Liver (tissue), 9 donors: ENCODE results near the gene PYGB. TPM values are rescaled to one million over a fixed set of nuclear protein-coding genes. Genes with fewer than 3 reads are reported as not detected.

Experiments used
- DNase-seq: peaks from one replicate; pipeline ENCODE4 v3.0.0-alpha.2; 2017; ENCODE audit warnings: low spot score
- H3K27ac ChIP-seq, 2 donors: one replicate each; pipeline ENCODE4 v1.7.0; 2013; ENCODE audit warnings: inconsistent platforms in 2 of 2, low read length in 2 of 2, control low read depth in 1 of 2, low read depth in 1 of 2, mild to moderate bottlenecking in 1 of 2
- H3K27me3 ChIP-seq, 4 donors: one replicate each; pipeline versions ENCODE4 v1.6.1 to v1.7.0; 2013; ENCODE audit warnings: low read length in 3 of 4, inconsistent platforms in 1 of 4, mild to moderate bottlenecking in 1 of 4, moderate library complexity in 1 of 4; ENCODE audit not compliant: control insufficient read depth in 4 of 4, insufficient read depth in 4 of 4
- H3K36me3 ChIP-seq, 4 donors: one replicate each; pipeline versions ENCODE4 v1.6.1 to v1.7.0; 2013; ENCODE audit warnings: low read length in 3 of 4, mild to moderate bottlenecking in 3 of 4, low read depth in 1 of 4, moderate library complexity in 1 of 4; ENCODE audit not compliant: control insufficient read depth in 4 of 4, insufficient read depth in 3 of 4
- H3K4me1 ChIP-seq, 4 donors: one replicate each; pipeline versions ENCODE4 v1.6.1 to v1.7.0; 2013; ENCODE audit warnings: low read length in 3 of 4, mild to moderate bottlenecking in 3 of 4, moderate library complexity in 1 of 4; ENCODE audit not compliant: control insufficient read depth in 4 of 4, insufficient read depth in 4 of 4
- H3K4me3 ChIP-seq, 3 donors: one replicate each; pipeline versions ENCODE4 v1.6.1 to v1.7.0; 2013; ENCODE audit warnings: low read length in 3 of 3, control low read depth in 1 of 3, low read depth in 1 of 3, mild to moderate bottlenecking in 1 of 3
- H3K9ac ChIP-seq, 2 donors: one replicate each; pipeline ENCODE4 v1.7.0; 2013; ENCODE audit warnings: low read length in 2 of 2, mild to moderate bottlenecking in 2 of 2, moderate library complexity in 2 of 2, control low read depth in 1 of 2, low read depth in 1 of 2
- H3K9me3 ChIP-seq, 4 donors: one replicate each; pipeline versions ENCODE4 v1.6.1 to v1.7.0; 2013; ENCODE audit warnings: low read length in 3 of 4; ENCODE audit not compliant: control insufficient read depth in 4 of 4
- FOXA1 ChIP-seq: IDR thresholded peaks from 2 replicates; pipeline ENCODE4 v1.6.1; 2016; ENCODE audit warnings: antibody characterized with exemption
- FOXA2 ChIP-seq: IDR thresholded peaks from 2 replicates; pipeline ENCODE4 v1.6.1; 2016; ENCODE audit warnings: antibody characterized with exemption
- GABPA ChIP-seq, 2 donors: IDR thresholded peaks in 1 of 2; conservative IDR thresholded peaks in 1 of 2; 2 replicates each; pipeline ENCODE4 v1.6.1; 2016; ENCODE audit warnings: antibody characterized with exemption in 2 of 2, mild to moderate bottlenecking in 1 of 2, moderate library complexity in 1 of 2
- HNF4A ChIP-seq, 2 donors: conservative IDR thresholded peaks; 2 replicates each; pipeline ENCODE4 v1.6.1; 2016; ENCODE audit warnings: antibody characterized with exemption in 2 of 2, mild to moderate bottlenecking in 2 of 2
- HNF4G ChIP-seq: IDR thresholded peaks from 2 replicates; pipeline ENCODE4 v1.6.1; 2016; ENCODE audit warnings: antibody characterized with exemption
- MAX ChIP-seq: IDR thresholded peaks from 2 replicates; pipeline ENCODE4 v1.6.1; 2016; ENCODE audit warnings: antibody characterized with exemption
- NR2F2 ChIP-seq: IDR thresholded peaks from 2 replicates; pipeline ENCODE4 v1.6.1; 2016; ENCODE audit warnings: antibody characterized with exemption
- REST ChIP-seq: IDR thresholded peaks from 2 replicates; pipeline ENCODE4 v1.6.1; 2016; ENCODE audit warnings: antibody characterized with exemption, mild to moderate bottlenecking
- RXRA ChIP-seq, 2 donors: IDR thresholded peaks; 2 replicates each; pipeline ENCODE4 v1.6.1; 2017 to 2018; ENCODE audit warnings: antibody characterized with exemption in 2 of 2, mild to moderate bottlenecking in 1 of 2
- SP1 ChIP-seq: IDR thresholded peaks from 2 replicates; pipeline ENCODE4 v1.6.1; 2018; ENCODE audit warnings: antibody characterized with exemption, mild to moderate bottlenecking
- TAF1 ChIP-seq: conservative IDR thresholded peaks from 2 replicates; pipeline ENCODE4 v1.6.1; 2016; ENCODE audit warnings: antibody characterized with exemption, mild to moderate bottlenecking
- YY1 ChIP-seq: IDR thresholded peaks from 2 replicates; pipeline ENCODE4 v1.6.1; 2016; ENCODE audit warnings: antibody characterized with exemption, mild to moderate bottlenecking
- ZBTB33 ChIP-seq: IDR thresholded peaks from 2 replicates; pipeline ENCODE4 v1.6.1; 2016; ENCODE audit warnings: antibody characterized with exemption
- WGBS: extraction: QIAGEN DNeasy Blood & Tissue Kit; methylation state at CpG from one replicate; pipeline ENCODE4 v1.1.7; 2013; 5-methylcytosine and 5-hydroxymethylcytosine counted together
- polyA plus RNA-seq, 2 donors: library from polyadenylated mRNA; stranded (reverse) in 1 of 2; unstranded in 1 of 2; fragments of 200-250 nt in 1 of 2; fragments of >200 nt in 1 of 2; fragmentation: Nextera tagmentation in 1 of 2; extraction: Ambion mirVana in 1 of 2; gene quantifications; one replicate each; pipeline versions ENCODE4 v1.2.1 to v1.2.3, GENCODE V29; 2013 to 2015
- total RNA-seq, 2 donors: library from RNA; depleted of rRNA; stranded (reverse); fragments of >200 nt; gene quantifications; one replicate each; pipeline ENCODE4 v1.2.3, GENCODE V29; 2014
- donor health status: healthy.
- donor health status: healthy.
- donor health status: healthy.
- donor health status: healthy.
- donor health status: healthy.

The PYGB gene
- total and polyA plus RNA-seq, 4 donors = 3.6 to 11.7 (median 9.8) TPM

- Histone ChIP-seq H3K27ac (no peak overlapping the region), H3K4me3 (no peak overlapping the region), H3K36me3 (peaks cover 0 to 9% (median 4%) of the 10 kb centered on the region in 4 donors), H3K4me1 (peaks cover 7 to 25% (median 22%) of the 10 kb centered on the region in 4 donors), H3K9me3 (no peaks in the 10 kb centered on the region), H3K9ac (no peak overlapping the region), H3K27me3 (no peaks in the 10 kb centered on the region)
- 81% methylated on average over 10 of the region's 10 CpGs for WGBS
- no peak for TF ChIP-seq ZBTB33
- peak; percentile 66 to 68 for TF ChIP-seq RXRA (IDR thresholded peaks at IDR 0.05)
- TF ChIP-seq HNF4A (conservative IDR thresholded peaks at IDR 0.05) = peak; percentile 6 to 8
- TF ChIP-seq FOXA2 = no peak
- no peak for TF ChIP-seq NR2F2
- DNase-seq = no peak
These were observed 59.4 kb downstream of the PYGB start for GRCh38 chr20:25306991-25307903.

GRCh38 chr20:25308083-25308491, 60.2 kb downstream of the PYGB start:
- Histone ChIP-seq H3K27me3 (no peaks in the 10 kb centered on the region), H3K9ac (no peak overlapping the region), H3K4me1 (peaks cover 7 to 25% (median 22%) of the 10 kb centered on the region in 4 donors), H3K27ac (no peak overlapping the region), H3K36me3 (peaks cover 0 to 4% (median 2%) of the 10 kb centered on the region in 4 donors), H3K4me3 (no peak overlapping the region), H3K9me3 (no peaks in the 10 kb centered on the region)
- no peak for DNase-seq
- TF ChIP-seq FOXA1 (no peak), NR2F2 (no peak), FOXA2 (no peak), RXRA (IDR thresholded peaks at IDR 0.05) (no peak), TAF1 (no peak), SP1 (no peak), REST (no peak), MAX (no peak), GABPA (IDR thresholded peaks at IDR 0.05 in 1 of 2, conservative IDR thresholded peaks at IDR 0.05 in 1 of 2) (no peak), YY1 (no peak), HNF4G (no peak)
- WGBS = 94% methylated on average over 13 of the region's 13 CpGs
